Peyer's patch (tissue), 4 donors: ENCODE measurements around the gene GPR137B.

Experiments
- CTCF ChIP-seq, 6 experiments: fragments of 450-650 bp in 4 of 6; fragments of 200-600 bp in 2 of 6; sonication (generic) in 1 of 6; IDR thresholded peaks; one replicate each; pipeline ENCODE4 v1.5.1; 2017 to 2019; ENCODE audit warnings: antibody characterized with exemption in 6 of 6, mild to moderate bottlenecking in 3 of 6, moderate library complexity in 1 of 6
- POLR2A ChIP-seq, 2 donors: fragments of 450-650 bp; IDR thresholded peaks; one replicate each; pipeline ENCODE4 v1.5.1; 2017; ENCODE audit warnings: antibody characterized with exemption in 2 of 2, mild to moderate bottlenecking in 2 of 2, moderate library complexity in 2 of 2

- TF ChIP-seq POLR2A (IDR thresholded peaks at IDR 0.05) (no peak), CTCF (IDR thresholded peaks at IDR 0.05) (no peak)
Observed at GRCh38 chr1:236123563-236123962, 18.8 kb upstream of the GPR137B start.
